ENCODE measurements around the gene CDCP1. TPM values are rescaled to one million over a fixed set of nuclear protein-coding genes. Genes with fewer than 3 reads are reported as not detected.

Gene CDCP1
- total RNA-seq, 2 experiments from 2014 or later, result 1.7 to 1.8 TPM

- no peaks in the 10 kb centered on the region for H3K9me3 ChIP-seq (ENCODE audit: control insufficient read depth in 1 of 2, insufficient read depth in 1 of 2, low read length in 2 of 2)
- no peaks in the 10 kb centered on the region for H3K27me3 ChIP-seq (ENCODE audit: control insufficient read depth in 1 of 2, insufficient read depth in 2 of 2, low read length in 2 of 2)
- no peak for DNase-seq
- H3K4me3 Mint-ChIP-seq, result no peak overlapping the region
- intact Hi-C loops (cut with DNase I, micrococcal nuclease), result no loop called here
- H3K4me1 Mint-ChIP-seq (ENCODE audit: low read depth), result no peaks in the 10 kb centered on the region
- H3K4me3 ChIP-seq (ENCODE audit: low read length), result no peak overlapping the region
- no peaks in the 10 kb centered on the region for H3K36me3 Mint-ChIP-seq (ENCODE audit: low read depth)
- H3K27ac ChIP-seq (ENCODE audit: low read depth in 1 of 2, low read length in 2 of 2), result no peak overlapping the region
- no peaks in the 10 kb centered on the region for H3K27me3 Mint-ChIP-seq
- POLR2A ChIA-PET, result no interaction called here
- no peaks in the 10 kb centered on the region for H3K9me3 Mint-ChIP-seq
- no peak for ATAC-seq (ENCODE audit: poor library complexity)
- CTCF ChIA-PET, result no interaction called here
- no peak overlapping the region for H3K27ac Mint-ChIP-seq
- H3K4me1 ChIP-seq (ENCODE audit: insufficient read depth, low read length), result no peaks in the 10 kb centered on the region
- H3K36me3 ChIP-seq (ENCODE audit: insufficient read depth, low read length), result no peaks in the 10 kb centered on the region
- TF ChIP-seq CTCF (IDR thresholded peaks at IDR 0.05), result no peak
Observed at GRCh38 chr3:45187694-45188141, 41.5 kb upstream of the CDCP1 start.

DNA sequence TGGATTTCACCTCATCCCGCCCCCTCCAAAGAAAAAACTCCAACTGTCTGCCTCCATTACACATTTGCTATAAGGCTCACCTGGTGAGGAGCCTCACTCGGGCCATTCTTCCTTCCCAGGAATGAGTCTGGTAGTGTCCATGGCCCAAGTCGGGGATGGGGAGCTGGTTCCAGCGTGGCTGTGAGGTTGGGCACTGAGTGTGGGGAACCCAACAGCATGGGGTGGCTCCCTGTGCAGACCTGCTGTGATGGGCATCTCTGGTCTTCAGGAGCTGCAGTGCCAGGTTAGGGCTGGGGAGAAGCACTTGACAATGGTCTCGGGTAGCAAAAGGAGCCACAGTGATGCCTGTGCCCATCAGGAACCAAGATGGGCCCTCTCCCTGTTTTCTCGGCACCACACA lies 40.7 kb upstream of the CDCP1 start:
- no peak for DNase-seq
- no peak overlapping the region for H3K27ac ChIP-seq (ENCODE audit: low read depth in 1 of 2, low read length in 2 of 2)
- H3K4me1 ChIP-seq (ENCODE audit: insufficient read depth, low read length), result no peaks in the 10 kb centered on the region
- Mint-ChIP-seq H3K4me1 (ENCODE audit: low read depth) (no peaks in the 10 kb centered on the region), H3K27me3 (no peaks in the 10 kb centered on the region), H3K9me3 (no peaks in the 10 kb centered on the region), H3K36me3 (ENCODE audit: low read depth) (no peaks in the 10 kb centered on the region), H3K4me3 (no peak overlapping the region), H3K27ac (no peak overlapping the region)
- no peaks in the 10 kb centered on the region for H3K27me3 ChIP-seq (ENCODE audit: control insufficient read depth in 1 of 2, insufficient read depth in 2 of 2, low read length in 2 of 2)
- ATAC-seq (ENCODE audit: poor library complexity), result no peak
- POLR2A ChIA-PET, result no interaction called here
- CTCF ChIA-PET, result no interaction called here
- H3K4me3 ChIP-seq (ENCODE audit: low read length), result no peak overlapping the region
- intact Hi-C loops (cut with DNase I, micrococcal nuclease), result no loop called here
- no peaks in the 10 kb centered on the region for H3K9me3 ChIP-seq (ENCODE audit: control insufficient read depth in 1 of 2, insufficient read depth in 1 of 2, low read length in 2 of 2)
- no peak for TF ChIP-seq CTCF (IDR thresholded peaks at IDR 0.05)
- no peaks in the 10 kb centered on the region for H3K36me3 ChIP-seq (ENCODE audit: insufficient read depth, low read length)

DNA sequence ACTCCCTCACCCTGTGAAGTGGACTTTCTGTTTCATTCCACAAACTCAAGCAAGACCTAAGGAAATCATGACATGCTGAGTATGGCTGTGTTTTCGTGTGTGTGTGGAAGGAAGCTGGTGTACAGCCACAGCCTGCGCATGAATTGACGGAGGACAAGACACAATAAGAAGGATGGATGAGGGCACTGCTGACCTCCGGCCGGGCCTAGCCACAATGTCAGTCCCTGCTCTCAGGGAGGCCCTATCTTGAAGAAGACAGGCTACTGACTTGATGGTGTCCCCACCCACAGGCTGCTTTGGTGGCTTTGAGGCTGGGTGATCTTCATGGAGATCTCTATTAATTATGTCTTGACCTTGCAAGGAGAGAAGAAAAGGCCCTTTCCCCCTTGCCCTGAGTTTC lies 39.3 kb upstream of the CDCP1 start:
- CTCF ChIA-PET, result no interaction called here
- no peak for TF ChIP-seq CTCF (IDR thresholded peaks at IDR 0.05)
- no peak overlapping the region for H3K27ac Mint-ChIP-seq
- Histone ChIP-seq H3K4me3 (ENCODE audit: low read length) (no peak overlapping the region), H3K27ac (ENCODE audit: low read depth in 1 of 2, low read length in 2 of 2) (no peak overlapping the region), H3K9me3 (ENCODE audit: control insufficient read depth in 1 of 2, insufficient read depth in 1 of 2, low read length in 2 of 2) (no peaks in the 10 kb centered on the region), H3K27me3 (ENCODE audit: control insufficient read depth in 1 of 2, insufficient read depth in 2 of 2, low read length in 2 of 2) (peaks cover 0 to under 1% of the 10 kb centered on the region in 2 experiments), H3K36me3 (ENCODE audit: insufficient read depth, low read length) (no peaks in the 10 kb centered on the region), H3K4me1 (ENCODE audit: insufficient read depth, low read length) (no peaks in the 10 kb centered on the region)
- H3K4me1 Mint-ChIP-seq (ENCODE audit: low read depth), result no peaks in the 10 kb centered on the region
- no peaks in the 10 kb centered on the region for H3K9me3 Mint-ChIP-seq
- no peaks in the 10 kb centered on the region for H3K36me3 Mint-ChIP-seq (ENCODE audit: low read depth)
- ATAC-seq (ENCODE audit: poor library complexity) (no peak), DNase-seq (no peak)
- H3K4me3 Mint-ChIP-seq, result no peak overlapping the region
- POLR2A ChIA-PET, result no interaction called here
- H3K27me3 Mint-ChIP-seq, result no peaks in the 10 kb centered on the region
- intact Hi-C loops (cut with DNase I, micrococcal nuclease), result no loop called here
